GM12878 (cell line): ENCODE data around the gene GALC. TPM values are rescaled to one million over a fixed set of nuclear protein-coding genes. Genes with fewer than 3 reads are reported as not detected.

Experiments
- ATAC-seq: fragments of 200-7000 bp; cut with Tn5 transposase; 3 replicates; pipeline ENCODE4 v1.9.1; 2020; ENCODE audit warnings: mild to moderate bottlenecking, moderate library complexity
- BruUV-seq: library from RNA; stranded (reverse); fragments of 400-500 nt; replicated peaks from 2 replicates; lab custom pipeline; 2021; lab: Mats Ljungman, UMichigan
- CTCF ChIA-PET: fragments of 300-600 bp; sonication (Branson Sonifier 250); formaldehyde crosslinking; extraction: SDS; loops from one replicate; lab custom pipeline; 2021; ENCODE audit warnings: inconsistent platforms; lab: Yijun Ruan, JAX
- POLR2A ChIA-PET: fragments of 350-600 bp; formaldehyde crosslinking; extraction: SDS; loops from one replicate; lab custom pipeline; 2021; ENCODE audit warnings: inconsistent platforms; lab: Charles Lee
- RAD21 ChIA-PET: fragments of 300-600 bp; sonication (Branson Sonifier 250); formaldehyde crosslinking; loops from one replicate; lab custom pipeline; 2023; ENCODE audit warnings: antibody characterized with exemption; ENCODE audit not compliant: unreplicated experiment; lab: Charles Lee
- SMC1A ChIA-PET: fragments of 300-600 bp; sonication (Branson Sonifier 250); formaldehyde crosslinking; loops from one replicate; lab custom pipeline; 2023; ENCODE audit not compliant: unreplicated experiment, uncharacterized antibody; lab: Charles Lee
- DNase-seq: peaks from one replicate; pipeline ENCODE4 v3.0.0-alpha.2; 2011; ENCODE audit warnings: low read depth, low spot score
- FAIRE-seq: peaks from 3 replicates; lab custom pipeline; 2011; peaks lifted over from hg19 to GRCh38; lab: Jason Lieb, UNC
- H2AFZ ChIP-seq: 2 replicates; pipeline ENCODE4 v1.6.0; 2011; ENCODE audit warnings: low read depth, low read length, control low read depth; ENCODE audit not compliant: control insufficient read depth
- H3K27ac ChIP-seq: 2 replicates; pipeline ENCODE4 v1.5.1; 2011; ENCODE audit warnings: control low read depth; ENCODE audit not compliant: control insufficient read depth, insufficient read depth
- H3K27me3 ChIP-seq, 2 experiments: replicated peaks in 1 of 2; 2 replicates each; pipeline versions ENCODE4 v1.6.0 to v1.6.1; 2011; ENCODE audit warnings: low read length in 1 of 2; ENCODE audit not compliant: control insufficient read depth in 2 of 2, insufficient read depth in 2 of 2
- H3K36me3 ChIP-seq, 2 experiments: 2 replicates each; pipeline ENCODE4 v1.5.1; 2011; ENCODE audit warnings: low read length in 1 of 2; ENCODE audit not compliant: control insufficient read depth in 2 of 2, insufficient read depth in 2 of 2
- H3K4me1 ChIP-seq: 2 replicates; pipeline ENCODE4 v1.6.1; 2011; ENCODE audit warnings: mild to moderate bottlenecking, low read length, moderate library complexity, mixed read lengths; ENCODE audit not compliant: control insufficient read depth, insufficient read depth
- H3K4me2 ChIP-seq: 2 replicates; pipeline ENCODE4 v1.6.0; 2011; ENCODE audit warnings: control low read depth; ENCODE audit not compliant: control insufficient read depth, insufficient read depth
- H3K4me3 ChIP-seq: fragments of 200-600 bp; sonication (generic); 2 replicates; pipeline ENCODE4 v1.5.1; 2016
- H3K79me2 ChIP-seq: 2 replicates; pipeline ENCODE4 v1.6.0; 2011; ENCODE audit warnings: low read length; ENCODE audit not compliant: control insufficient read depth, insufficient read depth
- H3K9ac ChIP-seq: 2 replicates; pipeline ENCODE4 v1.8.0; 2011; ENCODE audit warnings: low read length, control low read depth, mixed read lengths; ENCODE audit not compliant: control insufficient read depth, insufficient read depth
- H3K9me3 ChIP-seq: replicated peaks from 3 replicates; pipeline ENCODE4 v1.5.1; 2011; ENCODE audit warnings: mild to moderate bottlenecking, low read length; ENCODE audit not compliant: control insufficient read depth, insufficient read depth
- H4K20me1 ChIP-seq: 2 replicates; pipeline ENCODE4 v1.6.0; 2011; ENCODE audit not compliant: control insufficient read depth, insufficient read depth
- ATF3 ChIP-seq: IDR thresholded peaks from 2 replicates; pipeline ENCODE4 v1.6.1; 2011; ENCODE audit warnings: low read depth, mild to moderate bottlenecking, low read length, moderate library complexity, borderline replicate concordance; ENCODE audit errors: extremely low read depth
- ATF7 ChIP-seq: fragments of 450-650 bp; IDR thresholded peaks from 2 replicates; pipeline ENCODE4 v1.6.1; 2016; ENCODE audit warnings: low read depth, mild to moderate bottlenecking
- BACH1 ChIP-seq: fragments of 450-650 bp; IDR thresholded peaks from 2 replicates; pipeline ENCODE4 v1.6.1; 2017; ENCODE audit warnings: mild to moderate bottlenecking, borderline replicate concordance
- BMI1 ChIP-seq: fragments of 450-650 bp; IDR thresholded peaks from 2 replicates; pipeline ENCODE4 v1.6.1; 2016; ENCODE audit warnings: mild to moderate bottlenecking, moderate library complexity, borderline replicate concordance
- CHD1 ChIP-seq: IDR thresholded peaks from 2 replicates; pipeline ENCODE4 v1.6.1; 2012; ENCODE audit warnings: low read depth, low read length, improper control_type of control experiment
- EP300 ChIP-seq, 2 experiments: fragments of 150-350 bp in 1 of 2; IDR thresholded peaks; 2 replicates each; pipeline ENCODE4 v1.6.1; 2011 to 2012; ENCODE audit warnings: low read depth in 2 of 2, low read length in 2 of 2, borderline replicate concordance in 1 of 2, improper control_type of control experiment in 1 of 2, inconsistent platforms in 1 of 2; ENCODE audit not compliant: control insufficient read depth in 1 of 2
- EZH2 ChIP-seq: IDR thresholded peaks from 2 replicates; pipeline ENCODE4 v1.6.1; 2012; ENCODE audit warnings: low read depth, mild to moderate bottlenecking, control low read depth, inconsistent platforms, low read length, borderline replicate concordance; ENCODE audit not compliant: control insufficient read depth
- FOS ChIP-seq: IDR thresholded peaks from 3 replicates; pipeline ENCODE4 v1.6.1; 2011; ENCODE audit warnings: borderline replicate concordance; ENCODE audit not compliant: insufficient read length; ENCODE audit errors: extremely low read depth
- IKZF1 ChIP-seq: fragments of 450-650 bp; conservative IDR thresholded peaks from 2 replicates; pipeline ENCODE4 v1.6.1; 2017; ENCODE audit warnings: antibody characterized with exemption, mild to moderate bottlenecking
- IKZF2 ChIP-seq, 2 experiments: fragments of 450-650 bp; IDR thresholded peaks; 2 replicates each; pipeline ENCODE4 v1.6.1; 2017; ENCODE audit warnings: mild to moderate bottlenecking in 2 of 2, moderate library complexity in 2 of 2
- MTA2 ChIP-seq: fragments of 450-650 bp; IDR thresholded peaks from 2 replicates; pipeline ENCODE4 v1.6.1; 2016; ENCODE audit warnings: low read depth, mild to moderate bottlenecking, moderate library complexity
- NFXL1 ChIP-seq: fragments of 450-650 bp; IDR thresholded peaks from 2 replicates; pipeline ENCODE4 v1.6.1; 2017; ENCODE audit warnings: antibody characterized with exemption, mild to moderate bottlenecking, borderline replicate concordance
- NR2F1 ChIP-seq: fragments of 450-650 bp; conservative IDR thresholded peaks from 2 replicates; pipeline ENCODE4 v1.6.1; 2017; ENCODE audit warnings: mild to moderate bottlenecking
- POLR2A ChIP-seq: IDR thresholded peaks from 2 replicates; pipeline ENCODE4 v1.6.1; 2011; ENCODE audit warnings: low read depth, mild to moderate bottlenecking, low read length
- RAD51 ChIP-seq: fragments of 450-650 bp; IDR thresholded peaks from 2 replicates; pipeline ENCODE4 v1.6.1; 2016; ENCODE audit warnings: moderate library complexity, mild to moderate bottlenecking, inconsistent platforms
- RB1 ChIP-seq: fragments of 450-650 bp; formaldehyde crosslinking; IDR thresholded peaks from 2 replicates; pipeline ENCODE4 v1.6.1; 2017; ENCODE audit warnings: mild to moderate bottlenecking, borderline replicate concordance
- RBBP5 ChIP-seq: fragments of 200-600 bp; sonication (generic); conservative IDR thresholded peaks from 2 replicates; pipeline ENCODE4 v1.6.1; 2016
- SMAD5 ChIP-seq: IDR thresholded peaks from 2 replicates; pipeline ENCODE4 v1.6.1; 2016; ENCODE audit warnings: antibody characterized with exemption, low read depth
- TCF12 ChIP-seq: IDR thresholded peaks from 2 replicates; pipeline ENCODE4 v1.6.1; 2011; ENCODE audit warnings: low read depth, mild to moderate bottlenecking, low read length
- ZNF384 ChIP-seq: IDR thresholded peaks from 2 replicates; pipeline ENCODE4 v1.6.1; 2012; ENCODE audit warnings: low read depth, mild to moderate bottlenecking, low read length, improper control_type of control experiment, borderline replicate concordance
- WGBS: methylation state at CpG from one replicate; pipeline ENCODE4 v1.1.6; 2016; ENCODE audit warnings: low lambda C conversion rate; ENCODE audit not compliant: insufficient replicate concordance, insufficient coverage; ENCODE audit errors: missing lambda C conversion rate; 5-methylcytosine and 5-hydroxymethylcytosine counted together
- in situ Hi-C: fragments of 300-500 bp; cut with MboI; formaldehyde crosslinking; loops from 9 replicates; pipeline ENCODE4 v1.14.3; 2018; ENCODE audit warnings: mixed read lengths
- intact Hi-C: fragments of 100-400 bp; cut with micrococcal nuclease; formaldehyde crosslinking; loops from one replicate; pipeline ENCODE4 v1.14.2; 2022; ENCODE audit not compliant: unreplicated experiment
- polyA plus RNA-seq, 11 experiments: library from polyadenylated mRNA; depleted of rRNA in 4 of 11; unstranded in 6 of 11; stranded (reverse) in 5 of 11; fragments of >200 nt; fragmentation: Nextera tagmentation in 4 of 11; fragmentation: Illumina TruSeq in 1 of 11; extraction: Ambion mirVana in 4 of 11; extraction: Trizol in 1 of 11; gene quantifications; 1 replicate in 1 of 11; 2 replicates in 10 of 11; pipeline versions ENCODE4 v1.2.1 to v1.2.3, GENCODE V29; 2011 to 2016; ENCODE audit warnings: inconsistent platforms in 2 of 11, missing spikeins in 2 of 11, low read depth in 1 of 11
- total RNA-seq, 4 experiments: library from RNA; depleted of rRNA in 3 of 4; stranded (reverse); fragments of >200 nt in 3 of 4; fragmentation: Illumina TruSeq in 1 of 4; extraction: Trizol in 1 of 4; gene quantifications; 2 replicates each; pipeline versions ENCODE4 v1.2.1 to v1.2.3, GENCODE V29; 2013 to 2021

The GALC gene
- total and polyA plus RNA-seq, 10 of the 15 experiments (the other 5 are each of a cell fraction or from before 2014, with no cell fraction given) = 1.3 to 14.0 (median 4.5) TPM

- in situ Hi-C loops (no loop called here), intact Hi-C loops (no loop called here)
- Histone ChIP-seq H4K20me1 (no peaks in the 10 kb centered on the region), H3K36me3 (no peaks in the 10 kb centered on the region), H3K4me2 (no peak overlapping the region), H3K27ac (no peak overlapping the region), H3K27me3 (no peaks in the 10 kb centered on the region), H3K9me3 (no peaks in the 10 kb centered on the region), H3K4me3 (no peak overlapping the region), H3K9ac (no peak overlapping the region), H3K79me2 (no peaks in the 10 kb centered on the region), H2AFZ (no peak overlapping the region; the same call in 1 of the 2 replicates), H3K4me1 (no peaks in the 10 kb centered on the region)
- FAIRE-seq (no peak), ATAC-seq (peak; percentile 33), DNase-seq (no peak)
- ChIA-PET RAD21 (no interaction called here), POLR2A (no interaction called here), SMC1A (no interaction called here), CTCF (no interaction called here)
- TF ChIP-seq ATF3 (no peak), NR2F1 (peak; percentile 30; the same call in 1 of the 2 replicates), IKZF2 (IDR thresholded peaks at IDR 0.05) (0 out of 4 replicates have a peak, but pooled peaks of 1 of the 2 experiments have one; percentile 26), RB1 (no peak)
- WGBS = 51% methylated on average over 3 of the region's 3 CpGs
- BruUV-seq = no TSS peak
Measured at GRCh38 chr14:88023658-88024187, 30.7 kb upstream of the GALC start.

GRCh38 chr14:88017535-88017934, 24.6 kb upstream of the GALC start:
- ChIA-PET RAD21 (interaction anchor here (0.8 to 1.0 kb wide), 2 partner anchors 72 to 172 kb away, joined by 3 to 5 read pairs; no protein-coding TSS in a partner anchor), SMC1A (interaction anchor here (1.0 to 4.4 kb wide), 7 partner anchors 9 to 172 kb away, joined by 4 to 43 read pairs (median 6); partner anchors contain the start of gene GALC), POLR2A (interaction anchor here (0.9 to 1.2 kb wide), 2 partner anchors 11 to 24 kb away, joined by 4 read pairs; partner anchors contain the start of gene GALC), CTCF (interaction anchor here (0.7 to 6.9 kb wide), 11 partner anchors 9 to 217 kb away, joined by 3 to 68 read pairs (median 5); partner anchors contain the start of gene GALC)
- Histone ChIP-seq H3K27me3 (no peaks in the 10 kb centered on the region), H3K27ac (no peak overlapping the region), H3K36me3 (peaks cover 0 to 2% of the 10 kb centered on the region in 2 experiments; a peak in 1 of 4 replicates), H3K4me2 (no peak overlapping the region), H3K4me1 (no peaks in the 10 kb centered on the region), H2AFZ (no peak overlapping the region), H3K4me3 (no peak overlapping the region), H3K9me3 (no peaks in the 10 kb centered on the region), H3K9ac (no peak overlapping the region), H4K20me1 (no peaks in the 10 kb centered on the region), H3K79me2 (no peaks in the 10 kb centered on the region)
- 69% methylated on average over 2 of the region's 2 CpGs for WGBS
- in situ Hi-C loops = no loop called here
- no peak for FAIRE-seq
- DNase-seq = no peak
- intact Hi-C loops = loop anchor here (10.0 kb wide), 1 partner anchor 367 kb away; the partner anchor contains the start of gene SPATA7
- ATAC-seq = no peak
- BruUV-seq = no TSS peak
- TF ChIP-seq BACH1 = no peak
- TF ChIP-seq MTA2 = no peak
- TF ChIP-seq POLR2A = no peak
- no peak for TF ChIP-seq EP300 (IDR thresholded peaks at IDR 0.05; ENCODE audit: borderline replicate concordance in 1 of 2, control insufficient read depth in 1 of 2, low read depth in 2 of 2, low read length in 2 of 2)
- TF ChIP-seq ZNF384 = no peak
- TF ChIP-seq TCF12 = no peak
- no peak for TF ChIP-seq ATF7
- no peak for TF ChIP-seq EZH2
- no peak for TF ChIP-seq NFXL1
- no peak for TF ChIP-seq RBBP5
- TF ChIP-seq FOS = no peak
- TF ChIP-seq BMI1 = no peak
- TF ChIP-seq SMAD5 = no peak
- no peak for TF ChIP-seq RAD51
- TF ChIP-seq CHD1 = no peak
- no peak for TF ChIP-seq IKZF1
